Embryonic facial prominence (tissue), 1 donor: ENCODE data around the gene KPNB1.

ENCODE experiments used
- DNase-seq: peaks from one replicate; pipeline ENCODE4 v3.0.0-alpha.2; 2016; ENCODE audit errors: extremely low spot score

Gene KPNB1

GRCh38 chr17:47636273-47637030 is 13.3 kb upstream of the KPNB1 start:
- no peak for DNase-seq

GRCh38 chr17:47638903-47639302 is 10.8 kb upstream of the KPNB1 start:
- DNase-seq = no peak

- DNase-seq = no peak
These were observed 9.6 kb upstream of the KPNB1 start for GRCh38 chr17:47640076-47640475.

- no peak for DNase-seq
These were observed 8.5 kb upstream of the KPNB1 start for GRCh38 chr17:47641202-47641601.

GRCh38 chr17:47643116-47643515 is 6.6 kb upstream of the KPNB1 start:
- no peak for DNase-seq

- no peak for DNase-seq
These were observed 5.4 kb upstream of the KPNB1 start for GRCh38 chr17:47644324-47644723.

GRCh38 chr17:47649972-47650524 is 329 bp downstream of the KPNB1 start:
- no peak for DNase-seq

GRCh38 chr17:47650525-47651522 is 1.1 kb downstream of the KPNB1 start:
- DNase-seq = peak; percentile 83

GRCh38 chr17:47651704-47652103 is 2.0 kb downstream of the KPNB1 start:
- DNase-seq = no peak

GRCh38 chr17:47652570-47652969 is 2.9 kb downstream of the KPNB1 start:
- no peak for DNase-seq

GRCh38 chr17:47653442-47653841 is 3.7 kb downstream of the KPNB1 start:
- no peak for DNase-seq

GRCh38 chr17:47654991-47655390 is 5.3 kb downstream of the KPNB1 start:
- no peak for DNase-seq

GRCh38 chr17:47660064-47660492 is 10.4 kb downstream of the KPNB1 start:
- DNase-seq = no peak

GRCh38 chr17:47663912-47664623 is 14.3 kb downstream of the KPNB1 start:
- DNase-seq = peak; percentile 29

GRCh38 chr17:47664624-47664941 is 14.9 kb downstream of the KPNB1 start:
- DNase-seq = no peak

- no peak for DNase-seq
These were observed 15.9 kb downstream of the KPNB1 start for GRCh38 chr17:47665655-47666054.

- no peak for DNase-seq
These were observed 19.4 kb downstream of the KPNB1 start for GRCh38 chr17:47669081-47669480.

GRCh38 chr17:47670064-47670463 is 20.3 kb downstream of the KPNB1 start:
- no peak for DNase-seq

GRCh38 chr17:47674499-47674898 is 24.8 kb downstream of the KPNB1 start:
- DNase-seq = no peak

- DNase-seq = no peak
These were observed 25.9 kb downstream of the KPNB1 start for GRCh38 chr17:47675380-47676198.

GRCh38 chr17:47676199-47676472 is 26.4 kb downstream of the KPNB1 start:
- no peak for DNase-seq
